Stimulated activated CD4-positive, alpha-beta T cell treated with anti-CD3 and anti-CD28 coated beads, Interleukin-15, amount 100 ng/mL, for 1 hour (primary cell): Measurements from ENCODE around the gene RGPD6.
"Not testable (repeated sequence)": the region's sequence is repeated elsewhere in the genome, so short reads cannot be mapped to it uniquely, and the experiment has no call there.

Experiments used
- DNase-seq, 2 donors: peaks; one replicate each; pipeline ENCODE4 v3.0.0-alpha.2; 2020; ENCODE audit warnings: low read depth in 1 of 2, low spot score in 1 of 2

Gene RGPD6

DNA sequence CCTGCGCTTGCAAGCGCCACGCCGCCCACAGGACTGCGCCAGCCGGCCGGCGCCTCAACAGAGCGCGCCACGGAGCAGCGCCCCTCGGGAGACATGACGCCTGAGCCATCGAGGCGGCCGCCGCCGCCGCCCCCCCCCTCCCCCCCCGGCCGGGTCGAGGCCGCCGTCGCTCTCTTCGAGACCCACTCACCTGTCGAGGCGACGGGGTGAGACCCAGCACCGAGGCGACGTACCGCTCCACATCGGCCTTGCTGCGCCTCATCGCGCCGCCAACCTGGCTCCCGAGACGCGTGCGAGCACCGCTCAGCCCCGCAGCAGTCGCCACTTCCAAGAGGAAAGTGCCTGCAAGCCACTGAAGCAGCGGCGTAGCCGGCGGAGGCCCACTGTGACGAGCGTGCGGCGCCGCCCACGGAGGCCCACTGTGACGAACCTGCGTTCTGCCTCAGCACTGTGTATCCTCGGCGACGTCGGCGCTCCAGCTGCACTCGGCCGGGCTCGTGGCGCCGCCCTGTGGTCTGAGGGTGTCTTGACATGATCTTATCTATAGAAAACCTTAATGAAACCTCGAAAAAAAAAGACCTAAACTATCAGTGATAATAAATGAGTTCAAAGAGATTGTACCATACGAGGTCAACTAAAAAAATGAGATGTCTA is at the start of gene RGPD6:
Gene RGPD6 (minus strand): TSS at position 460 of the 654 bp plus-strand sequence. CDS start 198 bp downstream, at position 262.
- not testable (repeated sequence) for DNase-seq

DNA sequence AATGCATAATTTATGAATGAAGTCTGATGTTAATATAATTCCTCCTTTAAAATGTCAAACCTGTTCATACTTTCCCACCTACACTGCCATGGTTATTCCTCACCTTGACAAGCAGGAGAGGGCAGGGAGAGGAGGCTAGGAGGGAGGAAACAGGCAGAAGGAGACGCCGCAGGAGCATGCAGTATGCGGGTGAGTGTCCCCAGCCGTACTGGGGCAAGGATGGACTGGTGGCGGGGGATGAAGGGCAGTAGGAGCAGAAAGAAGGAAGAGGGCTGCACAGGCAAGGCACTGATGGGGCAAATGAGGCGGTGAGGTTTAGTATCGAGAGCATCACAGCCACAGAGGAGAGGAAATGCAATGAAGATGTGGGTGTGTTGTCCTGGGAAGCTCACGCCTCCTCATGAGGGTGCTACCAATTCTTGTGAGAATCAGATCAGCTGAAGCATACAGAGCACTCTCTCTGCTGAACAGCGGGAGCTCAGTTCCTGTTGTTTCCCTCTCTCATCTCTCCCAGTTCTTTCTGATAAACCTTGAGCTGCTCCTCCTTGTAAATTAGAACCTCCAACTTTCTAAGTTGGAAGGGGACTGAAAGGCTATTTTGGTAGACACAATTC is 42.4 kb upstream of the RGPD6 start:
- not testable (repeated sequence) for DNase-seq

DNA sequence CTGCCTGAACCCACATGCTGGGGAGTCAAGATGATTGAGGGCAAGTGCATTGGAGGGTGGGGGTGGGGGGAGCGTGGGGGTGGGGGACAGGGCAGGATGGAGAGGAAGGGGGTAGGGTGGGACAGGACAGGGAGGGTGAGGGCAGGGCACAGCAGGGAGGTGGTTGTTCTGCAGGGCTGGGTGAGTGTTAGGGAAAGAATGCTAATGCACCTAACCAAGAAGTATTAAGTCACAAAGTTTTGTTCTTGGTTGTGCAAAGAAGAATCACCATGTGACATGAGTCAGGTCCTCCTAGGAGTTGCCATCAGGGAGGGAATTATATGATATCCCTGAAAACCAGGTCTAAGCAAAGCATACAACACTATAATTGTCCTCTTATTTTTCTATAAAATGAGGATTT is 36.9 kb upstream of the RGPD6 start:
- not testable (repeated sequence) for DNase-seq

DNA sequence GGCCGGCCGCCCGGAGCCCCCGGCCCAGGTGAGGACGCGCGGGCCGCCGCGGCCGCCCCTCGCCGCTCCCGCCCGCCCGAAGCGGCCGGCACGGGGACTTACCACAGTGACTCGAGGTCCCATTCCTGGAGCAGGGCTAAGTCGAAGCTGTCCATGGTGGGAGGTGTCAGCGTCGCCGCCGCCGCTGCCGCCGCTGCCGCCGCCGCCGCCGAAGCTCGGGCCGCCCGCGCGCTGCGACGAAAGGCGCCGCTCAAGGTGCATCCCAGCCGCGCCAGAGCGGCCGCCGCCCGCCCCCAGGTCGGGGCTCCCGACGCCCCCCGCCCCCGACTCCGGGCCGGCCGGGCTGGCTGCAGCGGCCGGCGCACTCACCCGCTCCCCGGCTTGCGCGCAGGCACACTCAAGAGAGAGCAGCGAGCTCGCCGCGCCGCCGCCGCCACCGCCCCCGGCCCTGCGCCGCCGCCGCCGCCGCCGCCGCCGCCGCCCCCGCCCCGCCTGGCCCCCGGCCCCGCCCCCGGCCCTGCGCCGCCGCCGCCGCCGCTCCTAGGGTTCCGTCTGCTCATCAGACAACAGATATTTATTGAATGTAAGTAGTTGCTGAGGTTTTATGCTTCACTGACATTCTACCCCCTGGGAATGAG is 33.7 kb upstream of the RGPD6 start:
- DNase-seq: peak in 1 of 2 donors; percentile 7

DNA sequence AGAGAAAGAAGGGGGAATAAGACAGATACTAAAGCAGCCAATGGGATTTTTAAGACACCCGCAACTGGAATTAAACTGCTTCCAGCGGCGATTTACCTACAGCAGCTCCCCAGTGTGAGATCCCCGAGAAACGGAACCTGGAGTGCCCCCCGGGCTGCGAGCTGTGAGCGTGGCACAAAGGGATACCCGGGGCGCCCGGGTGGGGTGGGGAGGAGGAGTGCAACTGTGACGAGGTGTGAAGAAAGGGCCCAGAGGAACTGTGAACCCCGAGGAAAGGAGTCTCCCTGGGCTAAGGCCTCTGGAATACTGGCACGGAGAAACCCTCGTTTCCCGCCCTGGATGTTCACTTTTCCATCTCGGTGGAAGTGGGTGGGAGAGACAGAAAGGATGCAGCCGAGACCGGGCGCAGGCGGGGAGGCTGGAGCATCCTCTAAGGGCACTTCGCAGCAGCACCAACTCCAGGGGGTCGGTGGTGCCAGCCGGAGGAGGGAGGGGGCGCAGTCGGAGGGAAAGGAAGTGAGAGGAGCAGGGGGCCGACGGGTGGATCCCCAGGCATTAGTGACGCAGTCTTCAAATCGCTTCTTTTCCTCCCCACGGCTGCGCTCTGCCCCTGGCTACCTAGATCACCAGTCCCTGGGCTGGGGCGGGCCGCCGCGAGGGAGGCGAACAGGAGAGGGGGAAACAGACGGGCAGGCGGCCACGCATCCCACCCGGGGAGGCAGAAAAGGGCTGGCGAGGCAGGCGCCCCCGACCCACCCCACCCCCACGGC is 33.0 kb upstream of the RGPD6 start:
- not testable (repeated sequence) for DNase-seq

DNA sequence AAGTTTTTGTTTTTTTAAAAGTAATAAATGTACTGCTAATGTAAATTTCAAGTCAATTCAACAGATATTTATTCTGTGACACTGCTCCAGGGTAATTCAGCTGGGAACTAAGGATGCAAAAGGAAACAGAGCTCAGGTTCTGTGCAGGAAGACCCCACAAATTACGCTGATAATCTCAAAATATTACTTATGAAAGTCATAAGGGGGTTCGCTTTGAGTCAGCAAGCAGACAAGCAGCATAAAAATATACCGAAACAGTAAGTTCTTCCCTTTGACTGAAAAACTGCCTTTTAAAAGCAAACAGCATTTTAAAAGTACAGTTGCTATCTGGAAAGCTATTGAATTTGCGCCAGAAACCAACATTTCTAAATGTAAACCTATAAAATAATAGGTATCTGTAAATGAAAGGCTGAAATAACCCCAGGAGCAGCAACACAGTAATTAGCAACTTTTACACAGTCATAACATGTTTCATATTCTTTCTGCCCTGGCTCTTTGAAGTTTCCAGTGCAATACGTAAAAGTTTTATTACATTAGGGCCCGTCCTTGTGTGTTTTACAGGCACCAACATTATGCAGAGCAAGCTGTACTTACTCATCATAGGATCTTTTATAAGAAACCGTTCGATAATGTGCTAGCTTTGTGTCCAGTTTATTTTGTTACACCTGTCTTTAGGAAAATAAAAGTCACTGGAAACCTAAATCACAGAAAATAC is 31.9 kb upstream of the RGPD6 start:
- not testable (repeated sequence) for DNase-seq

DNA sequence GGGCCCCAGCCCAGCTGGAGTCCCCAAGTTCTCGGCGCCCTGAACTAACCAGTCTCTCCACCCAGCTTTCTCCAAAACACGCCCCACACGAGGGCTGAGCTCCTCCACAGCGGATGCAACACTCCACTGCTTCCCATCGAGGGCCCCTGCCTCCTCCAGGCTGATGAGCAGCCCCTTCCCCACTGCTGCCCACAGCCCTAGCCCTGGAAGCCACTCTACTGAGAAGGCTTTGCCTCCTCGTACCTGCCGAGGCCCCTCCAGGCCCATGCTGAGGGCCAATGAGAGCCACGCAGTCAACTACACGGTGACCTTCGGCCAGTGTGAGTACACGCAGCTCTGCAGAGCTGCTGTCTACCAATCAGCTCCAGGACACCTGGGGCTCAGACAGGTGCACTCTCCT is 28.0 kb upstream of the RGPD6 start:
- DNase-seq: not testable (repeated sequence)

DNA sequence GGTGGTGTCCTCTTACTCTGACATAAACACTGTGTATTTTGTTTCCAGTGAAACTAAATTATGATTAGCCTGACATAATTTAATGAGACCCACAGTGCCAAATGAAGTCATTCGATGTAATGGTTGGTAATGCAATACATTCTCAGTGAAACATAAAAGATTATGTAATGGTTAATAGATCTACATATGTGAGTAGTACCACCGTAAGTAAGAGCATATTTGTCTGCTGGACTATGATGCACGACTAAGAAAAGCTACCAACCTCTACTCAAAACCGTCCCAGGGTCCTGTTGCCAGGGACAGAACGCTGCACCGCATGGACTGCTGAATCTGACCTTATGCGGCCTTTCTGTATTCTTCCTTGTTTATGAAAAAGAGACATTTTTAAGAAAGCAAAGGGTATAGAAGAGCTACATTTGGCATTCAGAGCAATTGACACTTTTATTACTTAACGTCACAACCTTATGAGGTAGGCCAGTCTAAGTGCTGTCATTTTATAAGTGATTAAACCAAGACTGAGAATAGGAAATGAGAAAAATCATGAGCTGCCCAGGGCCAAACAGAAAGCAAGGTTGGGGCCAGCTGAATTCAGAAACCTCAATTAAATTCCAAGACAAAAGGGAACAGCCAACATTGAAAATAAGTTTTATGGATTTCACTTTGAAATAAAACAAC is 27.0 kb upstream of the RGPD6 start:
- DNase-seq: not testable (repeated sequence)

DNA sequence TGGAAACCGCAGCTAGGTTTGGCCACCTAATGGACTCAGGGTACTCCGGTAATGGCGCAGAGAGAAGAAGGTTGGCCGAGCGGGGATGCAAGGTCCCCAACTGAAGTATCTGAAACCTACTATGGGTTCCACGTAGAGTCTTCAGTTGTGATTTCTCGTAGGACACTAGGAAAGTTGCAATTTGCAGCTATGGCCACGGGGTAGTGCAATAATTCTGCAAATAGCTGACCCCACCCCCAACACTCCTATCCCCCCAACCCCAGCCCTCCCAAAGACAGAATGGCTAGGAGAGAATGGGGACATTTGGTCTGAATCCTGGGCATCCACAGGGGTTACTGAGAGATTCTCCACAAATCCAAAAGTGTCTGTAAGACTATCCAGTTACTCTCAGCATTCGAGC is 25.1 kb upstream of the RGPD6 start:
- not testable (repeated sequence) for DNase-seq

DNA sequence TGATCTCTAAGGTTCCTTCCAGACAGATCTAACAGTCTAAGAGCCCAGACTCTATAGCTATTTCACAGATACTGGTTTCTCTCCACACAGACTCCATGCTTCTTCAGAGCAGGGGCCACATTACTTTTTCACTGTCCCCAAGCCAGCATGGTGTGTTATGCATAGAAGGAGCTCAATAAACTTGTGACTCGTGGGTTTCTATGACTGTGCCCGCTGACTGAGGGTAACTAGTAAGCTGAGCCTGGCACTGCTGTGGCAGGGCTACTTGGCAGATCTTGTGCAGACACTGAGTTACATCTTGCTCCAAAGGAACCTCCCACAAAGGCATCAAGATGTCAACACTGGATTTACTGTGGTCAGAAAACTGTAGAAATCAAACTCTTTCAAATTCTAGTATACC is 15.0 kb upstream of the RGPD6 start:
- not testable (repeated sequence) for DNase-seq

DNA sequence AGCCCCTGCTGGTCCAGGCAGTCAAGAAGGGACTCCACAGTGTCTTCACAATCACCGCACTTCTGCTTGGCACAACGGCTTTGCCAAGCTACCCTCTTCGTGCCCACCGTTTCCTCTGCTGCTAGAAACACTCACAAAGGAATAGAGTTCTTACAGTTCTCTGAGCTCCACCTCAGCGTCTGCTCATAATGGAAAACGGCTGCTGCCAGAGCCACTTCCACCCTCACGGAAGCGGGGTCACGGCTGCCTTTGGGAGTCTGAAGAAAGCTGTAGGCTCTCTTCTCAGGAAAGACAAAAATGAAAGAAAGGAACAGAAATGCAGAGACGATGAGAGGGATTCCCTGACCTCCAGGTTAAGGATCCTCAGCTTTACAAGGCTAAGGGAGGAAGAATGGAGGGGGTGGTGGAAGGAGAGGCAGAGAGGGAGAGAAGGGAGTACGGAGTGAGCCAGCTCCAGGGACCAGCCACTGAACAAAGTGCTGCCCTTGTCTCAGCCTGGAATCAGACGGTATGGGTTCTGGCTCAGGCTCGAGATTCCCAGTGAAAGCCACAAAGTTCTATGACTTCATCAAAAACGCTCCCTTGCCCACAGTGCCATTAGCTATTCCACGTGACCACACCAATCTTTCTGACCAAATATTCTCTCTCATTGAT is 12.8 kb upstream of the RGPD6 start:
- not testable (repeated sequence) for DNase-seq

DNA sequence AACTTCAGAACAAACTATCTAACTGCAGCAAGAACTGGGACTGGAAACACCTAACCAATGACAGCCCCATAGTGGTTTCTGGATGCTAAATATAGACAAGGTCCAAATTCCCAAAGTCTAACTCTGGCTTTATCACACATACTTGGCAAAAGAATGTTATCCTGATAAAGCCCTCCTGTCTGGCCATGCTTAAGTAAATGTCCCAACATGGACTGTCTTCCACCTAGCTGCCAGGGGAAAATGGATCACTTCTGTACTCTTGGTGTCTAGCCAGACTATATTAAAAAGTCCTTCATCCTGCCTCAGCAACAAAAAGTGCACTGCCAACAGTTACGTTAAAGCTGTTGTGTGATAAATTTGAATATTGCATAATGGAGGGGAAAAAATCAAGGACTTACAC is 11.5 kb upstream of the RGPD6 start:
- not testable (repeated sequence) for DNase-seq

DNA sequence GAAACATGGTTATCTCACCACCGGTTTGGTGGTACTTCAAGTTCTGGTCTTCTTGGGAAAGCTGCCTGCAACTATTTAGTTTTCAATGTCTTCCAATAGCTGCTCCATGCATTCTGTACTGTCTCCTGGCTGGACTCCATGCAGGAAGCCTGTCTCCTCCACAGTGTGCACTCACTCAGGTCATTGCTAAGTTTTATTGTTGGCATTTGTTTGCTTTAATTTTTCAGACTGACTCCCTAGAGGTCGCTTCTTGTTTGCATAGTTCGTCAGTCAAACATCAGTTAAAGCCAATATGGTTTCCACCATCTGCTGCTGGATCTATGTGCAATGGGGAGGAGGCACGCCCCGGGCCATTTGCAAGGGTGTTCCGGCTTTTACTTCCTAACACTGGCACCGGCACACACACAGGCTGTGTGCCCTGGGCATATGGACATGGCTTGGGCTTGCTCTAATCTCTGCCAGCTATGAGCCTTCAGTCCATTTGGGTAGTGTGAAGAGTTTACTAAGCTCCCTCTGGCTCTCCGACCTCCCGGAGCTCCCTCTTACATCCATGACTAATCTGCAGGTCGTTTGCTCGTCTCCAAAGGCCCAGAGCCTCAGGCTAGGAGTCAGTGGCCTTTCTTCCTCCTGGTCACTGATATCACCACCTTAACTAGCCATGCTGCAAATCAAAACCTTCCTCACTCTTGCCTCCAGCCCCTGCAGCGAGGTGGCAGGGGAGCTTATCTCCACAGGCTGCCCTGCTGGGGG is 2.4 kb upstream of the RGPD6 start:
- not testable (repeated sequence) for DNase-seq

DNA sequence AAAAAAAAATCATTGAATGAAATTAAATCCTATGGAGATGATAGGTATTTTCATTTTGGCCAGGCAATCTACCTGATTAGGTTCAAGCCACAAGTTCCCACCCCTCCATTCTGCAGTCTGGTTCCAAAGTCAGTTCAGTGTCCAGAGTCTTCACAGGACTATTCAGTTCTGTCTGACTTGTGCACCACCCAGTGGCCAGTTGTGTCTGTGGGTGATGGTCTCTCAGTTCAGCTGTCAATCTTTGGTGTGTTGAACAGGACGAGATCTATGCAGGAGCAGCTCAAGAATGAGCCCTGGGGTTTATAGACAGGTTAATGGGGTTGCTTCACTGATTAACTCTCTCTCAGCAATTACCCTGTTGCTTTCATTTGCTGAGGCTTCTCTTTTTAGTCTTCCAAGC is 1.4 kb upstream of the RGPD6 start:
- not testable (repeated sequence) for DNase-seq

DNA sequence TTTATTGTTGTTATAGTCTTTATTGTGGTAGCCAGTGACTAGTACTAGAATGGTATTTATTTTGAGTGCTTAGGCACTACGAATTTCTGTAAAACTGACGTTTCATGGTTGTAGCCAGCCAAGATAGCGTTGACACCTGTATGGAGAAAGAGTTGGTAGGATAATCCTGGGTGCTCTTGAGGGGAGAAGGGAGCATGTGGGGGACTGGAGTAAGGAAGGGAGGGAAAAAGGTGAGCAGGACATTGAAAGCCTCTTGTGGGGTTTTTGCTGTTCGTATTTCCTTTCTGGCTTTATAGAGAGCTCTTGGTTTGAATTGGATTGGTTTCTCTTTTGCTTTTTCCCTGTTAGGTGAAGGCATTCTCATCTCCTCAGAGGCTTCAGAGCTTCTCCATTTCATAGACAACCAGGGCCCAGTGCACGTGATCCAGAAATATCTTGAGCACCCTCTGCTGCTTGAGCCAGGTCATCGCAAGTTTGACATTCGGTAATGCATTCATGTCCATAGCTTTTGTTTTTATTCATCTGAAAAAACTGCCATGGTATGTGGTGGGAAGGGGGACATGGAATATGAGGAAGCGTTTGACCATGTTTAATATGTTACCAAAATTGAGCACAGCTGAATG is 77.2 kb downstream of the RGPD6 start:
- DNase-seq: not testable (repeated sequence)

DNA sequence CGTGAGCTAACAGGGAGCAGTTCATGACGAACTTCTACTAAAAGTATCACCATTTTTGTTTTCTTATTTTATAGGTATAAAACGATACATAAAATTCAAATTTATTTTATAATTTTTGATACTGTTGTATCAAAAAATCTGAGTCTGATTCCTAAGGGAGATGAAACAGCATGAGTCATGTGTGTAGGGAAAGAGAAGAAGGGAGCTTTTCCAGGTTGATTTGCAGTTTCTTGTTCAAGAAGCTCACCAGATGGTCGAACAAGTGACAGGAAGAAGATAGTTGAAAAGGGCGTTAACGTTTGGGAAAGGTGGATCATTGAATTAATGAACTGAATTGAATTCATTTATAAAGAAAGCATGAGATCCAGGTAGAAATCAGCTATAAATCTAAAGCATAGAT is 81.0 kb downstream of the RGPD6 start:
- DNase-seq: not testable (repeated sequence)

DNA sequence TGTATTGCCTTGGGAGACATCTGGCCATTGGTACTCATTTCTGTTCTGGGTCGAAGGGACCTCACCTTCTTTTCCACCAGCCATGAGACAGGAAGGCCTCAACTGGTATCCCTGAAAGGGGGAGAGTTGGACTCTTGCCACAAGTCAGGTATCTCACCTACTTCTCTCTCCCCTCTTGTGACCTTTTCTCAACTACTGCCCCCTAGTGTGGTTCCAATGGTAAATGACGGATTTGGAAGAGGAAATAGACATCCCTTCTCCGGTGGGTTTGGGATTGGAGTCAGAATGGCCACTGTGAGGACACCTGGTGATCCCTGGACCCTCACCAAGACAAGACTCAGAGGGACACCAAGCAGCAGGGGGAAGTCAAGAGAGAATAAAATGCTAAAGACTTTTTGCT is 82.5 kb downstream of the RGPD6 start:
- not testable (repeated sequence) for DNase-seq

DNA sequence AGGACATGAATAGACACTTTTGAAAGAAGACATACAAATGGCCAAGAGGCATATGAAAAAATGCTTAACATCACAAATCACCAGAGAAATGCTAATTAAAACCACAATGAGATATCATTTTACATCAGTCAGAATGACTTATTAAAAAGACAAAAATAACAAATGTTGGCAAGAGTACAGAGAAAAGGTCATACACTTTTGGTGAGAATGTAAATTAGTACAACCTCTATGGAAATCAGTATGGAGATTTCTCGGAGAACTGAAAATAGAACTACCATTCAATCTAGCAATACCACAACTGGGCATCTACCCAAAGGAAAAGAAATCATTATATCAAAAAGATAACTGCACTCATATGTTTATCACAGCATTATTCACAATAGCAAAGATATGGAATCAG is 88.0 kb downstream of the RGPD6 start:
- not testable (repeated sequence) for DNase-seq

DNA sequence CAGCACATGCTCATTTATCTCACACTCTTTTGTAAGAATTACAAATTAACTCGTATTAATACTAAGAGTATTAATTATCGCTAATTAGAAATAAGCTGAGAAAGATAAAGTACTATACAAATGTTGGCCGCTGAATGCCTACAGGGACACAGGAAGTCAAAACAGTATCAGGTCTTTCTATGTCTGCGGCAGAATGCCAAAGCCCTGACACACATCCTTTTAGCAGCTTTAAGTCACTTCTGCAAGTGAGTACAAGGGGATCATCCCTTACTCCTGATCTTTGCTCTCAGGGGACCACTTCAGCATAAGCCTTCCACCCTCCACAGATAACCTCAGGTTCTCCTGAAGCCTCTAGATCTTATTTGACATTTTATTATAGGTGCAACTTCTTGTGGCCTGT is 94.3 kb downstream of the RGPD6 start:
- DNase-seq: not testable (repeated sequence)
